Upper lobe of left lung (tissue), 6 donors: ENCODE measurements around the gene LRRC45. TPM values are rescaled to one million over a fixed set of nuclear protein-coding genes. Genes with fewer than 3 reads are reported as not detected.

ENCODE experiments used
- ATAC-seq, 2 donors: fragments of 200-7000 bp; cut with Tn5 transposase; one replicate each; pipeline ENCODE4 v1.9.1; 2022; ENCODE audit warnings: mild to moderate bottlenecking in 2 of 2, moderate library complexity in 2 of 2; ENCODE audit not compliant: low FRiP score in 2 of 2
- DNase-seq, 2 donors: peaks; one replicate each; pipeline ENCODE4 v3.0.0-alpha.2; 2019 to 2020
- H3K27ac ChIP-seq, 4 donors: fragments of 200-600 bp; sonication (generic); one replicate each; pipeline ENCODE4 v1.5.1; 2016 to 2019
- H3K27me3 ChIP-seq, 4 donors: fragments of 200-600 bp; sonication (generic); one replicate each; pipeline ENCODE4 v1.5.1; 2017 to 2019
- H3K36me3 ChIP-seq, 4 donors: fragments of 200-600 bp; sonication (generic); one replicate each; pipeline ENCODE4 v1.5.1; 2016 to 2019
- H3K4me1 ChIP-seq, 4 donors: fragments of 200-600 bp; sonication (generic); one replicate each; pipeline ENCODE4 v1.5.1; 2018 to 2019
- H3K4me3 ChIP-seq, 4 donors: fragments of 200-600 bp; sonication (generic); one replicate each; pipeline ENCODE4 v1.5.1; 2017 to 2019; ENCODE audit warnings: mild to moderate bottlenecking in 2 of 4, moderate library complexity in 1 of 4
- H3K9me3 ChIP-seq, 4 donors: fragments of 200-600 bp; sonication (generic); one replicate each; pipeline ENCODE4 v1.5.1; 2018 to 2019
- CTCF ChIP-seq, 6 experiments: fragments of 450-650 bp in 4 of 6; fragments of 200-600 bp in 2 of 6; sonication (generic) in 2 of 6; IDR thresholded peaks; one replicate each; pipeline ENCODE4 v1.5.1; 2016 to 2019; ENCODE audit warnings: antibody characterized with exemption in 6 of 6
- EP300 ChIP-seq, 4 donors: sonication (generic); formaldehyde crosslinking; IDR thresholded peaks; one replicate each; pipeline ENCODE4 v1.5.1; 2017; ENCODE audit warnings: antibody characterized with exemption in 4 of 4, control low read depth in 2 of 4
- POLR2A ChIP-seq, 4 donors: fragments of 450-650 bp; IDR thresholded peaks; one replicate each; pipeline ENCODE4 v1.5.1; 2016 to 2017; ENCODE audit warnings: antibody characterized with exemption in 4 of 4, mild to moderate bottlenecking in 2 of 4
- POLR2AphosphoS5 ChIP-seq, 2 donors: sonication (generic); formaldehyde crosslinking; IDR thresholded peaks; one replicate each; pipeline ENCODE4 v1.5.1; 2017; ENCODE audit warnings: antibody characterized with exemption in 2 of 2
- WGBS, 2 donors: methylation state at CpG; one replicate each; pipeline ENCODE4 v1.1.5; 2017 to 2018; 5-methylcytosine and 5-hydroxymethylcytosine counted together
- total RNA-seq, 6 donors: library from RNA; depleted of rRNA in 4 of 6; stranded (reverse); fragments of >200 nt in 4 of 6; gene quantifications; one replicate each; pipeline versions ENCODE4 v1.1.0 to v1.2.1, GENCODE V29; 2016 to 2021
- donor health status: DM: no; HTN: no; CAD: no; lungs with moderate emphysema.
- donor health status: DM: no; HTN: yes; CAD: no; lungs with severe emphysema.

The LRRC45 gene
- total RNA-seq, 6 donors from 2014 or later = 14.0 to 57.6 (median 20.4) TPM

- ATAC-seq (no peak), DNase-seq (peak in 1 of 2 donors; percentile 71)
- Histone ChIP-seq H3K9me3 (no peaks in the 10 kb centered on the region), H3K4me1 (peaks cover 0 to 4% (median 0%) of the 10 kb centered on the region in 4 donors), H3K4me3 (no peak overlapping the region), H3K36me3 (peaks cover 0 to 5% (median 0%) of the 10 kb centered on the region in 4 donors), H3K27me3 (no peaks in the 10 kb centered on the region), H3K27ac (no peak overlapping the region)
- no peak for TF ChIP-seq POLR2AphosphoS5 (IDR thresholded peaks at IDR 0.05)
- no peak for TF ChIP-seq POLR2A (IDR thresholded peaks at IDR 0.05)
- no peak for TF ChIP-seq EP300 (IDR thresholded peaks at IDR 0.05)
- no peak for TF ChIP-seq CTCF (IDR thresholded peaks at IDR 0.05)
- WGBS, 2 donors = 85 to 92% methylated on average over 29 to 30 of the region's 30 CpGs
Observed at GRCh38 chr17:82005701-82006348, 17.3 kb upstream of the LRRC45 start.

- Histone ChIP-seq H3K4me1 (peaks cover 0 to 5% (median under 1%) of the 10 kb centered on the region in 4 donors), H3K9me3 (no peaks in the 10 kb centered on the region), H3K27ac (no peak overlapping the region), H3K27me3 (no peaks in the 10 kb centered on the region), H3K4me3 (no peak overlapping the region), H3K36me3 (peaks cover 0 to 10% (median 2%) of the 10 kb centered on the region in 4 donors)
- WGBS, 2 donors = 80 to 82% methylated on average over 18 to 23 of the region's 24 CpGs
- peak in 1 of 2 donors; percentile 75 for DNase-seq
- no peak for ATAC-seq
- TF ChIP-seq POLR2A (IDR thresholded peaks at IDR 0.05) (no peak), EP300 (IDR thresholded peaks at IDR 0.05) (no peak), CTCF (IDR thresholded peaks at IDR 0.05) (no peak), POLR2AphosphoS5 (IDR thresholded peaks at IDR 0.05) (no peak)
Observed at GRCh38 chr17:82006468-82007227, 16.5 kb upstream of the LRRC45 start.

- ATAC-seq = no peak
- H3K27ac ChIP-seq = no peak overlapping the region
- H3K27me3 ChIP-seq = no peaks in the 10 kb centered on the region
- TF ChIP-seq POLR2A (IDR thresholded peaks at IDR 0.05) (no peak), POLR2AphosphoS5 (IDR thresholded peaks at IDR 0.05) (no peak), CTCF (IDR thresholded peaks at IDR 0.05) (no peak), EP300 (IDR thresholded peaks at IDR 0.05) (no peak)
- H3K4me1 ChIP-seq = peaks cover 0 to 11% (median 3%) of the 10 kb centered on the region in 4 donors
- WGBS, 2 donors = 95% methylated on average over 6 of the region's 6 CpGs; no CpG with 5 or more reads in 1 of the 2 donors
- no peaks in the 10 kb centered on the region for H3K9me3 ChIP-seq
- no peak overlapping the region for H3K4me3 ChIP-seq
- peaks cover 0 to 15% (median 2%) of the 10 kb centered on the region in 4 donors for H3K36me3 ChIP-seq
- DNase-seq = no peak
Observed at GRCh38 chr17:82007228-82007494, 15.9 kb upstream of the LRRC45 start.

- peaks cover 0 to 14% (median 4%) of the 10 kb centered on the region in 4 donors for H3K4me1 ChIP-seq
- WGBS, 2 donors = 90 to 95% methylated on average over 11 to 26 of the region's 30 CpGs
- DNase-seq (peak in 1 of 2 donors; percentile 70), ATAC-seq (no peak)
- H3K9me3 ChIP-seq = no peaks in the 10 kb centered on the region
- H3K27me3 ChIP-seq = no peaks in the 10 kb centered on the region
- H3K27ac ChIP-seq = no peak overlapping the region
- no peak for TF ChIP-seq EP300 (IDR thresholded peaks at IDR 0.05)
- no peak overlapping the region for H3K4me3 ChIP-seq
- H3K36me3 ChIP-seq = peaks cover 0 to 15% (median 5%) of the 10 kb centered on the region in 4 donors
Observed at GRCh38 chr17:82007495-82008257, 15.4 kb upstream of the LRRC45 start.
